Hepatocyte (in vitro differentiated cells): Measurements from ENCODE around the gene PCDHGB3. TPM values are rescaled to one million over a fixed set of nuclear protein-coding genes. Genes with fewer than 3 reads are reported as not detected.

Experiments used
- DNase-seq: peaks from one replicate; pipeline ENCODE4 v3.0.0-alpha.2; 2016; ENCODE audit warnings: low spot score
- H2AFZ ChIP-seq: fragments of 200-600 bp; sonication (generic); 2 replicates; pipeline ENCODE4 v1.6.0; 2016; ENCODE audit warnings: antibody characterized with exemption, mild to moderate bottlenecking
- H3K27ac ChIP-seq: fragments of 200-600 bp; sonication (generic); 2 replicates; pipeline ENCODE4 v1.5.1; 2016; ENCODE audit warnings: mild to moderate bottlenecking
- H3K27me3 ChIP-seq: fragments of 200-600 bp; sonication (generic); 2 replicates; pipeline ENCODE4 v1.6.1; 2016
- H3K36me3 ChIP-seq: fragments of 200-600 bp; sonication (generic); replicated peaks from 2 replicates; pipeline ENCODE4 v1.5.1; 2016; ENCODE audit warnings: low read depth; ENCODE audit not compliant: insufficient read depth
- H3K4me1 ChIP-seq: fragments of 200-600 bp; sonication (generic); 2 replicates; pipeline ENCODE4 v1.5.1; 2016; ENCODE audit warnings: mild to moderate bottlenecking, moderate library complexity; ENCODE audit not compliant: insufficient read depth
- H3K4me2 ChIP-seq: fragments of 200-600 bp; sonication (generic); 2 replicates; pipeline ENCODE4 v1.6.0; 2016
- H3K4me3 ChIP-seq: fragments of 200-600 bp; sonication (generic); 2 replicates; pipeline ENCODE4 v1.5.1; 2016; ENCODE audit warnings: mild to moderate bottlenecking
- H3K79me2 ChIP-seq: fragments of 200-600 bp; sonication (generic); 2 replicates; pipeline ENCODE4 v1.6.0; 2017; ENCODE audit warnings: mild to moderate bottlenecking
- H3K9me2 ChIP-seq: fragments of 200-600 bp; sonication (generic); replicated peaks from 2 replicates; pipeline ENCODE4 v1.6.0; 2017; ENCODE audit warnings: mild to moderate bottlenecking; ENCODE audit not compliant: insufficient read depth
- H3K9me3 ChIP-seq: fragments of 200-600 bp; sonication (generic); 2 replicates; pipeline ENCODE4 v1.5.1; 2016; ENCODE audit warnings: low read depth, mild to moderate bottlenecking
- H4K20me1 ChIP-seq: fragments of 200-600 bp; sonication (generic); 2 replicates; pipeline ENCODE4 v1.6.0; 2016; ENCODE audit warnings: mild to moderate bottlenecking; ENCODE audit not compliant: insufficient read depth, poor library complexity, severe bottlenecking
- EZH2 ChIP-seq: fragments of 200-600 bp; sonication (generic); IDR thresholded peaks from 2 replicates; pipeline ENCODE4 v1.6.1; 2016; ENCODE audit warnings: antibody characterized with exemption, mild to moderate bottlenecking, borderline replicate concordance
- EZH2phosphoT487 ChIP-seq: fragments of 200-600 bp; sonication (generic); IDR thresholded peaks from one replicate; pipeline ENCODE4 v1.6.1; 2018; ENCODE audit warnings: antibody characterized with exemption, mild to moderate bottlenecking, low read depth, moderate library complexity; ENCODE audit not compliant: unreplicated experiment, severe bottlenecking
- WGBS: methylation state at CpG from one replicate; pipeline ENCODE4 v1.1.6; 2016; ENCODE audit warnings: low lambda C conversion rate; ENCODE audit errors: missing lambda C conversion rate; 5-methylcytosine and 5-hydroxymethylcytosine counted together
- polyA plus RNA-seq: library from polyadenylated mRNA; unstranded; fragments of >200 nt; fragmentation: Nextera tagmentation; extraction: Ambion mirVana; gene quantifications from 2 replicates; pipeline ENCODE4 v1.2.1, GENCODE V29; 2016
- total RNA-seq: library from RNA; depleted of rRNA; stranded (reverse); fragments of >200 nt; gene quantifications from 2 replicates; pipeline ENCODE4 v1.2.3, GENCODE V29; 2014
- TF ChIP-seq, protein P1 (sequence below): fragments of 200-600 bp; sonication (generic); IDR thresholded peaks from 2 replicates; pipeline ENCODE4 v1.5.1; 2016; ENCODE audit warnings: antibody characterized with exemption, mild to moderate bottlenecking; ENCODE audit not compliant: poor library complexity

PCDHGB3 gene
- total and polyA plus RNA-seq, 2 experiments from 2014 or later: not detected

DNA sequence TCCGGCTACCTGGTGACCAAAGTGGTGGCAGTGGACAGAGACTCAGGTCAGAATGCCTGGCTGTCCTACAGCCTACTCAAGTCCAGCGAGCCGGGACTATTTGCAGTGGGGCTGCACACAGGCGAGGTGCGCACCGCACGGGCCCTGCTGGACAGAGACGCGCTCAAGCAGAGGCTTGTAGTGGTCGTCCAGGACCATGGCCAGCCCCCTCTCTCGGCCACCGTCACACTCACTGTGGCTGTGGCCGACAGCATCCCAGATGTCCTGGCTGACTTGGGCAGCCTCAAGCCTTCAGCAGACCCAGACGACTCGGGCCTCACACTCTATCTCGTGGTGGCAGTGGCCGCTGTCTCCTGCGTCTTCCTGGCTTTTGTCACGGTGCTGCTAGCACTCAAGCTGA, 13.1 kb upstream of the PCDHGB3 start:
- H3K36me3 ChIP-seq: no peaks in the 10 kb centered on the region
- H3K4me3 ChIP-seq: no peak overlapping the region
- 91% methylated on average over 19 of the region's 19 CpGs for WGBS
- H2AFZ ChIP-seq: no peak overlapping the region
- H3K9me2 ChIP-seq: no peaks in the 10 kb centered on the region
- no peak for TF ChIP-seq EZH2phosphoT487
- TF ChIP-seq, protein P1, sequence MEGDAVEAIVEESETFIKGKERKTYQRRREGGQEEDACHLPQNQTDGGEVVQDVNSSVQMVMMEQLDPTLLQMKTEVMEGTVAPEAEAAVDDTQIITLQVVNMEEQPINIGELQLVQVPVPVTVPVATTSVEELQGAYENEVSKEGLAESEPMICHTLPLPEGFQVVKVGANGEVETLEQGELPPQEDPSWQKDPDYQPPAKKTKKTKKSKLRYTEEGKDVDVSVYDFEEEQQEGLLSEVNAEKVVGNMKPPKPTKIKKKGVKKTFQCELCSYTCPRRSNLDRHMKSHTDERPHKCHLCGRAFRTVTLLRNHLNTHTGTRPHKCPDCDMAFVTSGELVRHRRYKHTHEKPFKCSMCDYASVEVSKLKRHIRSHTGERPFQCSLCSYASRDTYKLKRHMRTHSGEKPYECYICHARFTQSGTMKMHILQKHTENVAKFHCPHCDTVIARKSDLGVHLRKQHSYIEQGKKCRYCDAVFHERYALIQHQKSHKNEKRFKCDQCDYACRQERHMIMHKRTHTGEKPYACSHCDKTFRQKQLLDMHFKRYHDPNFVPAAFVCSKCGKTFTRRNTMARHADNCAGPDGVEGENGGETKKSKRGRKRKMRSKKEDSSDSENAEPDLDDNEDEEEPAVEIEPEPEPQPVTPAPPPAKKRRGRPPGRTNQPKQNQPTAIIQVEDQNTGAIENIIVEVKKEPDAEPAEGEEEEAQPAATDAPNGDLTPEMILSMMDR: no peak
- no peak for TF ChIP-seq EZH2
- no peaks in the 10 kb centered on the region for H3K27me3 ChIP-seq
- no peak for DNase-seq
- no peaks in the 10 kb centered on the region for H4K20me1 ChIP-seq
- H3K4me2 ChIP-seq: no peak overlapping the region
- no peaks in the 10 kb centered on the region for H3K79me2 ChIP-seq
- no peak overlapping the region for H3K27ac ChIP-seq
- H3K9me3 ChIP-seq: no peaks in the 10 kb centered on the region
- no peaks in the 10 kb centered on the region for H3K4me1 ChIP-seq

DNA sequence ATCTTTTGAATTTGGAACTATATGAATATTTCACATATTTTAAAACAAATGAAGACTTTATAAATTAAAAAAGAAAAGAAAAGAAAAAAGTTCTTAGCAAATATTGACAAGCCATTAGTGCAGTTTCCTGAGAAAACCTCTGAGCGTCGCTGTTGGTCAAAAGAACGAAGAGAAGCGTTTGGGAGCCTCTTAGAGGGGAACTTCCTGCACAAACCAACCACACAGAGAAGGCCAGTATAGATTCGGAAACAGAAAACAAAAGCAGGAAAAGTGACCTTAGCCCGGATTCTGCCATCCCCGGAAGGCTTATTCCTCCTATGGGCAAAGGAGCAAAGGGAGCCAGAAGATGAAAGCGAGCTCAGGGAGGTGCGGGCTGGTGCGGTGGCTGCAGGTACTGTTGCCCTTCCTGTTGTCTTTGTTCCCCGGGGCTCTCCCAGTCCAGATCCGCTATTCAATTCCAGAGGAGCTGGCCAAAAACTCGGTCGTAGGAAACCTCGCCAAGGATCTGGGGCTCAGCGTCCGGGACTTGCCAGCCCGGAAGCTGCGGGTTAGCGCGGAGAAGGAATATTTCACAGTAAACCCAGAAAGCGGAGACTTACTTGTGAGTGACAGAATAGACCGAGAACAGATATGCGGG, 10.1 kb upstream of the PCDHGB3 start, which contains the start of gene PCDHGB2:
PCDHGB2 (plus strand) TSS at position 205 of the 637 bp plus-strand sequence; CDS start at position 347, 142 bp downstream.
- Histone ChIP-seq H3K27ac (no peak within 1 kb of the TSS), H3K36me3 (no peaks in the 10 kb centered on the region), H3K9me2 (no peaks in the 10 kb centered on the region), H3K4me1 (no peaks in the 10 kb centered on the region), H3K79me2 (no peaks in the 10 kb centered on the region), H3K9me3 (peaks cover 5% of the 10 kb centered on the region), H3K27me3 (no peaks in the 10 kb centered on the region), H3K4me3 (no peak within 1 kb of the TSS), H2AFZ (no peak within 1 kb of the TSS), H3K4me2 (no peak within 1 kb of the TSS), H4K20me1 (no peaks in the 10 kb centered on the region)
- DNase-seq: no peak
- 80% methylated on average over 24 of the region's 24 CpGs for WGBS
- TF ChIP-seq EZH2 (no peak), EZH2phosphoT487 (no peak)
- TF ChIP-seq, protein P1: no peak

DNA sequence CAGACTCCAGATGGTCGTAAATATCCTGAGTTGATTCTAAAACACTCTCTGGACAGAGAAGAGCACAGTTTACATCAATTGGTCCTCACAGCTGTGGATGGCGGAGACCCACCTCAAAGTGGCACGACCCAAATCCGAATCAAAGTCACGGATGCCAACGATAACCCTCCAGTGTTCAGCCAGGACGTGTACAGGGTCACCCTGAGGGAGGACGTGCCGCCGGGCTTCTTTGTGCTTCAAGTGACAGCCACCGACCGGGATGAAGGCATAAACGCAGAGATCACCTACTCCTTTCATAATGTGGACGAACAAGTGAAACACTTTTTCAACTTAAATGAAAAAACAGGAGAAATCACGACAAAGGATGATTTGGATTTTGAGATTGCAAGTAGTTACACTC, 9.4 kb upstream of the PCDHGB3 start:
- no peaks in the 10 kb centered on the region for H3K27me3 ChIP-seq
- no peaks in the 10 kb centered on the region for H3K9me2 ChIP-seq
- WGBS: 91% methylated on average over 15 of the region's 15 CpGs
- TF ChIP-seq, protein P1: no peak
- TF ChIP-seq EZH2 (no peak), EZH2phosphoT487 (no peak)
- peaks cover 5% of the 10 kb centered on the region for H3K9me3 ChIP-seq
- H3K36me3 ChIP-seq: no peaks in the 10 kb centered on the region
- H3K4me1 ChIP-seq: no peaks in the 10 kb centered on the region
- H2AFZ ChIP-seq: no peak overlapping the region
- no peak overlapping the region for H3K4me3 ChIP-seq
- H4K20me1 ChIP-seq: no peaks in the 10 kb centered on the region
- H3K79me2 ChIP-seq: no peaks in the 10 kb centered on the region
- H3K27ac ChIP-seq: no peak overlapping the region
- DNase-seq: no peak
- no peak overlapping the region for H3K4me2 ChIP-seq

DNA sequence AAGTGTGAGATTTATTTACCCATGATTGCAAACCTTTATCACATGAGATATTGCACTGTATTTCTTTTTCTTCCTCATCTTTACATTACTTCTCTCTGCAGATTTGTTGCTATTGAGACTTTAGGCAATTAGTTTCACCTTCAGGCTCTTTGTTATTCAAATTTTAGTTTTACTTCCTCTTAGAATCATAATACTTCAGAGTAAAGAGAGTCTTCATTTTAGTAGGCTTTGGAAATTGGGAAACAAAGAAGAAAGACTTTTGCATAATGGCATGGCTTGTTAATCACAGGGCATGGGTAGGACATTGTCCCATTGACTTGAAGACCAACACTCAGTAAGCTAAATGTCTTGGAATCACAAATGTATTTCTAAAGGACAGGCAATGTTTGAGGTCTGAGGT, 7.3 kb upstream of the PCDHGB3 start:
- TF ChIP-seq EZH2phosphoT487 (no peak), EZH2 (no peak)
- TF ChIP-seq, protein P1: no peak
- Histone ChIP-seq H3K4me2 (no peak overlapping the region), H3K9me3 (peaks cover 5% of the 10 kb centered on the region), H3K79me2 (no peaks in the 10 kb centered on the region), H3K27ac (no peak overlapping the region), H3K36me3 (no peaks in the 10 kb centered on the region), H3K4me3 (no peak overlapping the region), H2AFZ (no peak overlapping the region), H3K9me2 (no peaks in the 10 kb centered on the region), H3K27me3 (no peaks in the 10 kb centered on the region), H4K20me1 (no peaks in the 10 kb centered on the region), H3K4me1 (no peaks in the 10 kb centered on the region)
- DNase-seq: no peak
